Neural cell (in vitro differentiated cells): ENCODE results near the gene RNF26. TPM values are rescaled to one million over a fixed set of nuclear protein-coding genes. Genes with fewer than 3 reads are reported as not detected.

Experiments used
- H2AFZ ChIP-seq: fragments of 200-600, 300-800 bp; sonication (generic), shearing (Covaris generic); 2 replicates; pipeline ENCODE4 v1.6.0; 2014; ENCODE audit warnings: low read depth, mild to moderate bottlenecking, antibody characterized with exemption, low read length, moderate library complexity
- H3F3A ChIP-seq: fragments of 200-600 bp; shearing (Covaris generic); 2 replicates; pipeline ENCODE4 v1.6.1; 2016; ENCODE audit warnings: mild to moderate bottlenecking, moderate library complexity, mixed read lengths, antibody characterized with exemption, low read length; ENCODE audit not compliant: insufficient read depth, poor library complexity, severe bottlenecking
- H3K27ac ChIP-seq: fragments of 200-600, 300-800 bp; sonication (generic), shearing (Covaris generic); 2 replicates; pipeline ENCODE4 v1.5.1; 2014; ENCODE audit warnings: mild to moderate bottlenecking, low read length, moderate library complexity
- H3K27me3 ChIP-seq: fragments of 300-800, 200-600 bp; sonication (generic), shearing (Covaris generic); 2 replicates; pipeline ENCODE4 v1.6.0; 2014; ENCODE audit warnings: mild to moderate bottlenecking, low read depth, low read length, moderate library complexity; ENCODE audit not compliant: insufficient read depth
- H3K36me3 ChIP-seq: fragments of 300-800, 200-600 bp; sonication (generic), shearing (Covaris generic); 2 replicates; pipeline ENCODE4 v1.5.1; 2014; ENCODE audit warnings: mild to moderate bottlenecking, antibody characterized with exemption, low read length, moderate library complexity; ENCODE audit not compliant: insufficient read depth
- H3K4me2 ChIP-seq: fragments of 300-800, 200-600 bp; sonication (generic), shearing (Covaris generic); 2 replicates; pipeline ENCODE4 v1.6.0; 2014; ENCODE audit warnings: mild to moderate bottlenecking, low read length
- H3K4me3 ChIP-seq: fragments of 300-800, 200-600 bp; sonication (generic), shearing (Covaris generic); 2 replicates; pipeline ENCODE4 v1.5.1; 2014; ENCODE audit warnings: mild to moderate bottlenecking, low read length, moderate library complexity
- H3K79me2 ChIP-seq: fragments of 200-600 bp; shearing (Covaris generic); replicated peaks from 2 replicates; pipeline ENCODE4 v1.6.0; 2014; ENCODE audit warnings: mild to moderate bottlenecking, low read length, moderate library complexity; ENCODE audit not compliant: insufficient read depth
- H3K9ac ChIP-seq: fragments of 300-800, 200-600 bp; sonication (generic), shearing (Covaris generic); 2 replicates; pipeline ENCODE4 v1.6.1; 2016; ENCODE audit warnings: mild to moderate bottlenecking, low read length, mixed read lengths
- H3K9me2 ChIP-seq: fragments of 200-600 bp; shearing (Covaris generic); 2 replicates; pipeline ENCODE4 v1.6.1; 2016; ENCODE audit warnings: mild to moderate bottlenecking, low read length, mixed read lengths; ENCODE audit not compliant: insufficient read depth
- H3K9me3 ChIP-seq: fragments of 200-600, 300-800 bp; sonication (generic), shearing (Covaris generic); 2 replicates; pipeline ENCODE4 v1.6.1; 2016; ENCODE audit warnings: mild to moderate bottlenecking, mixed run types, low read length, moderate library complexity, mixed read lengths
- H4K20me1 ChIP-seq: fragments of 200-600 bp; shearing (Covaris generic); 2 replicates; pipeline ENCODE4 v1.6.1; 2016; ENCODE audit warnings: mild to moderate bottlenecking, mixed run types; ENCODE audit not compliant: insufficient read depth
- EP300 ChIP-seq: fragments of 450-650 bp; conservative IDR thresholded peaks from 2 replicates; pipeline ENCODE4 v1.6.1; 2014; ENCODE audit warnings: antibody characterized with exemption, mild to moderate bottlenecking, moderate library complexity; ENCODE audit not compliant: poor library complexity, severe bottlenecking
- EZH2 ChIP-seq: fragments of 200-600, 300-800 bp; shearing (Covaris generic), sonication (generic); IDR thresholded peaks from 2 replicates; pipeline ENCODE4 v1.6.1; 2014; ENCODE audit warnings: antibody characterized with exemption, low read length, borderline replicate concordance, mild to moderate bottlenecking; ENCODE audit not compliant: insufficient read depth, poor library complexity, severe bottlenecking
- MXI1 ChIP-seq: fragments of 450-650 bp; conservative IDR thresholded peaks from 2 replicates; pipeline ENCODE4 v1.6.1; 2014; ENCODE audit warnings: antibody characterized with exemption, mild to moderate bottlenecking; ENCODE audit not compliant: poor library complexity, severe bottlenecking
- POLR2AphosphoS5 ChIP-seq: IDR thresholded peaks from 2 replicates; pipeline ENCODE4 v1.6.1; 2012
- RAD21 ChIP-seq: fragments of 450-650 bp; conservative IDR thresholded peaks from 2 replicates; pipeline ENCODE4 v1.6.1; 2014; ENCODE audit warnings: antibody characterized with exemption, mild to moderate bottlenecking, moderate library complexity
- SMC3 ChIP-seq: fragments of 450-650 bp; conservative IDR thresholded peaks from 2 replicates; pipeline ENCODE4 v1.6.1; 2014; ENCODE audit warnings: antibody characterized with exemption, mild to moderate bottlenecking, moderate library complexity; ENCODE audit not compliant: poor library complexity
- TAF1 ChIP-seq: IDR thresholded peaks from 2 replicates; pipeline ENCODE4 v1.6.1; 2012; ENCODE audit warnings: low read depth
- polyA minus RNA-seq: library from RNA; depleted of rRNA, polyadenylated mRNA; stranded (reverse); fragments of >200 nt; gene quantifications from 2 replicates; pipeline ENCODE4 v1.2.3, GENCODE V29; 2014
- polyA plus RNA-seq: library from polyadenylated mRNA; depleted of rRNA; stranded (reverse); fragments of >200 nt; gene quantifications from 2 replicates; pipeline ENCODE4 v1.2.3, GENCODE V29; 2014
- TF ChIP-seq, protein P1 (sequence below): fragments of 450-650 bp; IDR thresholded peaks from 2 replicates; pipeline ENCODE4 v1.5.1; 2014; ENCODE audit warnings: antibody characterized with exemption, mild to moderate bottlenecking, moderate library complexity; ENCODE audit not compliant: poor library complexity, severe bottlenecking
- TF ChIP-seq, protein P2 (sequence below): IDR thresholded peaks from 2 replicates; pipeline ENCODE4 v1.6.1; 2012; ENCODE audit warnings: borderline replicate concordance

The RNF26 gene
- polyA plus RNA-seq (1.9 and 2.6 TPM in 2 replicates), polyA minus RNA-seq (3.9 and 4.1 TPM in 2 replicates)

DNA sequence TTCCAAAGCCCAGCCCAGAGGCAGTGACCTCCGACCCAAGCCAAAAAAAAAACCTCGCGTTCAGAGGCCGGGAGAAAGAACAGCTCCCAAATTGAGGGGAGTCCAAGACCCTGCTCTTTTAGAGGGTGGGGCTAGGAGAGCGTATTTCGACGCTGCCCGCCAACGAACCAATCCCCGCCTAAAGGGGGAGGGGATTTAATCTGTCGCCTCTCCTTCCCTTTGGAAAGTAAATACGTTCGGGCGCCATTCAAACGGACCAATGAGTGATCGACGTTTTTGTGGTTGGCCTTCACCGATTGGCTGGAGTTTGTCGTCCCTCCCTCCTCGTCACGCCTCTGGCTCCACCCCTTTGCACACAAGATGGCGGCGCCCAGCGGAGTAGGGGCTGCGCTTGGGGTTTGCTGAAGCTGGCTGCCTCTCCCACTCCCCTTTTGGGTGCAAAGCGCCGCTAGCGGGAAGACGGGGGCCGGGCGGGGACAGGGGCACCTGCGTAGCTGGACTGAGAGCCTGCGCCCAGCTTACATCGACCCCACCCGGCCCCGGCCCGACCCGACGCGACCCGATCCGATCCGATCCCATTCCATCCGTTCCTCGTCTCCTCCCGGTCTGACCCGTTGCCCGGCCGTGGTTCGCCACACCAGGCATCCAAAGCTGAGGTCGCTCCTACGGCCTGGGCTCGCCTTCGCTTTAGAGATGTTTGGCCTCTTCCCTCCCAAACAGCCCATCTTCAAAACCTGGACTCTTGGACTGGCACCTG, at the start of gene RNF26:
Gene RNF26, plus strand, starts transcription at position 354 of the 757 bp plus-strand sequence. CDS start 596 bp downstream, outside the sequence.
- Histone ChIP-seq H3K9ac (peak within 1 kb of the TSS; percentile 79), H2AFZ (peak within 1 kb of the TSS; percentile 90), H3K9me2 (no peaks in the 10 kb centered on the region), H3K4me2 (peak within 1 kb of the TSS; percentile 84), H3F3A (no peaks in the 10 kb centered on the region), H3K9me3 (no peaks in the 10 kb centered on the region), H3K27me3 (peaks cover 8% of the 10 kb centered on the region), H4K20me1 (no peaks in the 10 kb centered on the region), H3K27ac (peak within 1 kb of the TSS; percentile 60), H3K36me3 (no peaks in the 10 kb centered on the region), H3K4me3 (peak within 1 kb of the TSS; percentile 86), H3K79me2 (peaks cover 6% of the 10 kb centered on the region)
- TF ChIP-seq MXI1 (peak; percentile 95), TAF1 (peak; percentile 85), SMC3 (no peak), POLR2AphosphoS5 (peak; percentile 89), RAD21 (peak; percentile 15), EZH2 (no peak), EP300 (peak; percentile 57)
- TF ChIP-seq, protein P1, sequence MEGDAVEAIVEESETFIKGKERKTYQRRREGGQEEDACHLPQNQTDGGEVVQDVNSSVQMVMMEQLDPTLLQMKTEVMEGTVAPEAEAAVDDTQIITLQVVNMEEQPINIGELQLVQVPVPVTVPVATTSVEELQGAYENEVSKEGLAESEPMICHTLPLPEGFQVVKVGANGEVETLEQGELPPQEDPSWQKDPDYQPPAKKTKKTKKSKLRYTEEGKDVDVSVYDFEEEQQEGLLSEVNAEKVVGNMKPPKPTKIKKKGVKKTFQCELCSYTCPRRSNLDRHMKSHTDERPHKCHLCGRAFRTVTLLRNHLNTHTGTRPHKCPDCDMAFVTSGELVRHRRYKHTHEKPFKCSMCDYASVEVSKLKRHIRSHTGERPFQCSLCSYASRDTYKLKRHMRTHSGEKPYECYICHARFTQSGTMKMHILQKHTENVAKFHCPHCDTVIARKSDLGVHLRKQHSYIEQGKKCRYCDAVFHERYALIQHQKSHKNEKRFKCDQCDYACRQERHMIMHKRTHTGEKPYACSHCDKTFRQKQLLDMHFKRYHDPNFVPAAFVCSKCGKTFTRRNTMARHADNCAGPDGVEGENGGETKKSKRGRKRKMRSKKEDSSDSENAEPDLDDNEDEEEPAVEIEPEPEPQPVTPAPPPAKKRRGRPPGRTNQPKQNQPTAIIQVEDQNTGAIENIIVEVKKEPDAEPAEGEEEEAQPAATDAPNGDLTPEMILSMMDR = peak; percentile 18
- TF ChIP-seq, protein P2, sequence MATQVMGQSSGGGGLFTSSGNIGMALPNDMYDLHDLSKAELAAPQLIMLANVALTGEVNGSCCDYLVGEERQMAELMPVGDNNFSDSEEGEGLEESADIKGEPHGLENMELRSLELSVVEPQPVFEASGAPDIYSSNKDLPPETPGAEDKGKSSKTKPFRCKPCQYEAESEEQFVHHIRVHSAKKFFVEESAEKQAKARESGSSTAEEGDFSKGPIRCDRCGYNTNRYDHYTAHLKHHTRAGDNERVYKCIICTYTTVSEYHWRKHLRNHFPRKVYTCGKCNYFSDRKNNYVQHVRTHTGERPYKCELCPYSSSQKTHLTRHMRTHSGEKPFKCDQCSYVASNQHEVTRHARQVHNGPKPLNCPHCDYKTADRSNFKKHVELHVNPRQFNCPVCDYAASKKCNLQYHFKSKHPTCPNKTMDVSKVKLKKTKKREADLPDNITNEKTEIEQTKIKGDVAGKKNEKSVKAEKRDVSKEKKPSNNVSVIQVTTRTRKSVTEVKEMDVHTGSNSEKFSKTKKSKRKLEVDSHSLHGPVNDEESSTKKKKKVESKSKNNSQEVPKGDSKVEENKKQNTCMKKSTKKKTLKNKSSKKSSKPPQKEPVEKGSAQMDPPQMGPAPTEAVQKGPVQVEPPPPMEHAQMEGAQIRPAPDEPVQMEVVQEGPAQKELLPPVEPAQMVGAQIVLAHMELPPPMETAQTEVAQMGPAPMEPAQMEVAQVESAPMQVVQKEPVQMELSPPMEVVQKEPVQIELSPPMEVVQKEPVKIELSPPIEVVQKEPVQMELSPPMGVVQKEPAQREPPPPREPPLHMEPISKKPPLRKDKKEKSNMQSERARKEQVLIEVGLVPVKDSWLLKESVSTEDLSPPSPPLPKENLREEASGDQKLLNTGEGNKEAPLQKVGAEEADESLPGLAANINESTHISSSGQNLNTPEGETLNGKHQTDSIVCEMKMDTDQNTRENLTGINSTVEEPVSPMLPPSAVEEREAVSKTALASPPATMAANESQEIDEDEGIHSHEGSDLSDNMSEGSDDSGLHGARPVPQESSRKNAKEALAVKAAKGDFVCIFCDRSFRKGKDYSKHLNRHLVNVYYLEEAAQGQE = peak; percentile 83

DNA sequence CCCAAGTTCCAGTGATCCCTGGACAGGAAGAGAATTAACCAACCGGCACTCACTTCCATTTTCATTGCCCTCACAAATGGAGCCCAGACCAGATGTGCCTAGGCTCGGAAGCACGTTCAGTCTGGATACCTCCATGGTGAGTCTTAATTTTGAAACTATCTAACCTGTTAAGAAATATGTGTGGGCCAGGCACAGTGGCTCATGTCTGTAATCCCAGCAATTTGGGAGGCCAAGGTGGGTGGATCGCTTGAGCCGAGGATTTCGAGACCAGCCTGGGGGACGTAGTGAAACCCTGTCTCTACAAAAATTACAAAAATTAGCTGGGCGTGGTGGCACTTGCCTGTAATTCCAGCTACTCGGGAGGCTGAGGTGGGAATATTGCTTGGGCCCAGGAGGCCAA, 48.9 kb upstream of the RNF26 start:
- Histone ChIP-seq H3K4me3 (no peak overlapping the region), H4K20me1 (no peaks in the 10 kb centered on the region), H3F3A (no peaks in the 10 kb centered on the region), H3K36me3 (no peaks in the 10 kb centered on the region), H3K9me3 (no peaks in the 10 kb centered on the region), H3K4me2 (no peak overlapping the region), H2AFZ (no peak overlapping the region), H3K9me2 (no peaks in the 10 kb centered on the region), H3K79me2 (no peaks in the 10 kb centered on the region), H3K27me3 (no peaks in the 10 kb centered on the region), H3K9ac (no peak overlapping the region), H3K27ac (no peak overlapping the region)
- TF ChIP-seq TAF1 (no peak), SMC3 (no peak), EZH2 (no peak), POLR2AphosphoS5 (no peak), EP300 (no peak), MXI1 (no peak), RAD21 (no peak)
- TF ChIP-seq, protein P2 = no peak
- TF ChIP-seq, protein P1 = no peak
